GM18951 (cell line): ENCODE results near the gene GPN3.

Experiments
- POLR2A ChIP-seq: IDR thresholded peaks from 4 replicates; pipeline ENCODE4 v1.6.1; 2011; ENCODE audit warnings: mild to moderate bottlenecking; ENCODE audit not compliant: insufficient read length, insufficient read depth; ENCODE audit errors: extremely low read depth
- in situ Hi-C: fragments of 300-500 bp; cut with MboI; formaldehyde crosslinking; loops from one replicate; pipeline ENCODE4 v1.12.0; 2022; ENCODE audit warnings: low sequenced_read_pairs, mixed read lengths, inconsistent platforms; ENCODE audit not compliant: unreplicated experiment

The GPN3 gene

GRCh38 chr12:110466791-110467190 lies 1.3 kb downstream of the GPN3 start:
- no peak for TF ChIP-seq POLR2A
- in situ Hi-C loops: loop anchor here (10.0 to 25.0 kb wide), 2 partner anchors 138 to 371 kb away; partner anchors contain the start of gene CCDC63

DNA sequence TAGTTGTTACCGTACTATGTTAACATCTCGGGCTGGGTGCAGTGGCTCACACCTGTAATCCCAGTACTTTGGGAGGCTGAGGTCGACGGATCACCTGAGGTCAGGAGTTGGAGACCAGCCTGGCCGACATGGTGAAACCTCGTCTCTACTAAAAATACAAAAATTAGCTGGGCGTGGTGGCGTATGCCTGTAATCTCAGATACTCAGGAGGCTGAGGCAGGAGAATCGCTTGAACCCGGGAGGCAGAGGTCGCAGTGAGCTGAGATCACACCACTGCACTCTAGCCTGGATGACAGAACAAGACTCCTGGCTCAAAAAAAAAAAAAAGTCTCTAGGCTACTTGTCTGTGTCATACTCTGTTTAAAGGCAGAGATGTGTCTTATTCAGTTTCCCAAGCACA lies 2.3 kb downstream of the GPN3 start:
- in situ Hi-C loops: loop anchor here (10.0 to 25.0 kb wide), 2 partner anchors 139 to 372 kb away; partner anchors contain the start of gene CCDC63

DNA sequence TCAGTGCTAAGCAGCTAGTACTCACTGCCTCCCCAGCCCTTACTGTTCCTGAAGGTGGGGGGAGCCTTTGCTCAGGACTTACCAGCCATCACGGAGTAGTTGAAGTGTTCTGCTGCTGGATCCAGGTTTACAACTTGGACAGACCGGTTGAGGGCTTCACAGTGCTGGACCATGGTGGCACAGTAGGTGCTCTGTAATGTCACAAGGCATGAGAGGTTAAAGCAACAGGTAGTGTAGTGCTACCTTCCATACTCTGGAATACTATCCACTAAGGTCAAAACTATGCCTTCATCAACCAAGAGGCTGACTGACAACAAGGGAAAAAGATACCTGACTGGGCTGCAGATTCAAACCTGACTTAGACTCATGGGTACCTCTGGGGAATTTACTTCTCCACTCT lies 3.0 kb downstream of the GPN3 start:
- in situ Hi-C loops: loop anchor here (10.0 to 25.0 kb wide), 2 partner anchors 140 to 372 kb away; partner anchors contain the start of gene CCDC63
- no peak for TF ChIP-seq POLR2A

DNA sequence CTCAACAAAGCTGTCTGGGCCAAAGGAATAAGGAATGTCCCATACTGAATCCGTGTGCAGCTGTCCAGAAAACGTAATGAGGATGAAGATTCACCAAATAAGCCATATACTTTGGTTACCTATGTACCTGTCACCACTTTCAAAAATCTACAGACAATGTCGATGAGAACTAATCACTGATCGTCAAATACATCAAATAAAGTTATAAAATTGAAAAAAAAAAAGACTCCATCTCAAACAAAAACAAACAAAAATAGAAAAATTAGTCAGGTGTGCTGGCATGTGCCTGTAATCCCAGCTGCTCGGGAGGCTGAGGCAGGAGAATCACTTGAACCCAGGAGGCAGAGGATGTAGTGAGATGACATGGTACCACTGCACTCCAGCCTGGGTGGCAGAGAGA lies 6.9 kb downstream of the GPN3 start:
- in situ Hi-C loops: loop anchor here (10.0 to 25.0 kb wide), 2 partner anchors 144 to 376 kb away; partner anchors contain the start of gene CCDC63

GRCh38 chr12:110458756-110459155 lies 9.3 kb downstream of the GPN3 start:
- in situ Hi-C loops: loop anchor here (25.0 kb wide), 1 partner anchor 379 kb away; the partner anchor contains the start of gene CCDC63
- TF ChIP-seq POLR2A: no peak

DNA sequence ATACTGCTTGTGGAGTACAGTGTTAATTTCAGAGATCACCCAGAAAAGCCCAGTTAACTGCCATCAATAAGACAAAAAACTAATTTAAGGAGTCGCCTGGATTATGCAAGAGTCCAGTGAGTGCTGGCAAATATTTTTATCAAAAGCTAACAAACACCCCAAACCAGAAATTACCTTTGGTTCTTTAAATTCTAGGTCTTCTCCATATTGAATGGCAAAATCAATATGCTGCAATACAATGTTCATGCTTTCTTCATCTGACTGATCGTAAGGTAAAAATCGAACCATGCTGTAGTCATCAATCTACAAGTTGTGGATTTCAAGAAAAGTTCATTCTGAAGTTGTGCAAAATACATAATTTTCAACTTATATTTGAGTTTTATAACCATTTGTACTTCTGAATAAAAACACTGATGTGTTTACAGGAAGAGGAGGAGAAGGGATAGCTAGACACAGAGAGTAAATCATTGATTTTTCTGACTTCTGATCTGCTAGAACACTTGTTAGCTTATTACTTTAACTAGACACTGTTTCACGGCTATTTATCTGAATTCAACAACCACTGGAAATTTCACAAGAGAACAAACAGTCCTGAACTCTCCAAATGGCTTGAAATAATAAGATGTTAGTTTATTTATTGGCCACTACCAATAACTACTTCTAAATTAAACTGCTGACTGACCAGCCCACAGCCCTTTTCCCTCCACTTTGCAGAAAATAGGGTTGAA lies 14.3 kb downstream of the GPN3 start:
- in situ Hi-C loops: loop anchor here (25.0 kb wide), 1 partner anchor 384 kb away; the partner anchor contains the start of gene CCDC63

DNA sequence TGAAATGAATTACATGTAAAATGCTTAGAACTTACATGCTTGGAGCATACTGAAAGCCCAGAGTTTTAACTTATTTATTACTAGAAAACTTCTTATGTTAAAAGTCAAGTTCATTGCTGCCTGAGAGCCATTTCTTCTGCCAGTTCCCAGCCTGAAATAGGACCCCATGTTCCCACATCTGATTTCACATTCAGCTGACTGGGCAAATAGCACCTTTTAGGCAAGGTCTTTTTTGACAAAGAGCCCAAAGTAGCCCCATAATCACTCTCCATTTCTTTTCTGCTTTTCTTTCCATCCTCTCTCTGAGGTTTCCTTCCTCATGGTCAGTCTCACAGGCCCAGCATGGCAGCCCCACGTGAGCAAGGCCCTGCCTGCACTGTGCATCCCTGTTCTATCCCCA lies 16.8 kb downstream of the GPN3 start:
- no peak for TF ChIP-seq POLR2A
- in situ Hi-C loops: loop anchor here (25.0 kb wide), 1 partner anchor 386 kb away; the partner anchor contains the start of gene CCDC63

More for the DNA sequence above, 14.3 kb downstream of the GPN3 start:
- TF ChIP-seq POLR2A: no peak

DNA sequence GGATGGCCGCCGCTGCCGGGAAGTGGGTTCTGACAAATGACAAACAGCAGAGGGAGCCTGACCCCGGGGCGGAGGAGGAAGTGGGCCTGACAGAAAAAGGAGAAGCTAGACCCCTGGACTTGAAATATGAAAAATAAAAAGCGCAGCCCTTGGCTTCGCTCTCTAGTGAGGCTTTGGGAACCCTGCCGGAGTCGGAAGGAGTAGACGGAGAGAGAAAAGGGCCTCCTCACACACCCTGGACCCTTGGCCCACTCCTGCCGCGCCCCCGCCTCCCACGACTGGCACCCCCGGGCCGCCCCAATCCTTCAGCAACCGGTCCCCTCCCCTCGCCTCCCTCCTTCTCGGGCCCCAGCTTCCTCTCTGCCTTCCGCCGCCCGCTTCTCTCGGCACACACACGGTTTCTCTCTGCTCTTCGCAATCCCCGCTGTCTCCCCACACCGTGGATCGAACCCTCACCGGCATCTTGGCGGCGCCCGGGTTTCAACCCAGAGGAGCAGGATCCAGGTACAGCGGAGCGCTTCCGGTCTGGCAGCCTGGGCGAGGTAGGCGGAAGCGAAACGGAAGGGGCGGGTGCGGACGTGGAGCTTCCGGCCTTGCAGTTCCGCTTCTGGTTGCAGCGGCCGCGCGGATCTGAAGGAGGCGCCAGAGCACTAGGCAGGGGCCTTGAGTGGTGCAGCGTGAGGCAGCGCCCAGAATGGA lies 18.1 kb downstream of the GPN3 start, which contains the start of gene ARPC3:
Gene ARPC3, minus strand, starts transcription at position 539 of the 699 bp plus-strand sequence. Its CDS starts 77 bp downstream, at position 462.
- in situ Hi-C loops: loop anchor here (25.0 kb wide), 1 partner anchor 387 kb away; the partner anchor contains the start of gene CCDC63
- peak; percentile 82 for TF ChIP-seq POLR2A

- in situ Hi-C loops: no loop called here
- no peak for TF ChIP-seq POLR2A
Measured at GRCh38 chr12:110444455-110444854, 23.6 kb downstream of the GPN3 start.

- no peak for TF ChIP-seq POLR2A
- in situ Hi-C loops: no loop called here
Measured at GRCh38 chr12:110436231-110436630, 31.8 kb downstream of the GPN3 start.

GRCh38 chr12:110431957-110432587 lies 36.0 kb downstream of the GPN3 start:
- no peak for TF ChIP-seq POLR2A
- in situ Hi-C loops: no loop called here

DNA sequence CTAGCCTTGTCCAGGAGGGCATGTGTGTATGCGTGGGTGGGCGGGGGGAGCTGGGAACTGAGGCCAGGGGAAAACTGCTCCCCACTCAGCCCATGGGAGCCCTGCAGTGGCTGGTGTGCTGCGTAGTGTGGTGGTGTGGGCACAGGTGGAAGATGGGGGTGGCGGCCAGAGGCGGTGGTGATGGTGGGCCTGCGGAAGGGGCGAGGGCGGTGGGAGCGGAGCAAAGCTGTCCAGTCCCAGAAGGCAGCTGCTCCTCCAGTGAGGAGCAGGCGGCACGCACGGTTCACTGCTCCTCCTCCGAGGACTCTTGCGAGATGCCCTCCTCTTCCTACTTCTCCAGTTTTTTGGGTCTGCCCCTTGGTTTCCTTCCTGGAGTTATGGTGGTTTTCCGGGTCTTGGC lies 38.4 kb downstream of the GPN3 start:
- in situ Hi-C loops: loop anchor here (5.0 kb wide), 1 partner anchor 342 kb away; no protein-coding TSS in a partner anchor

GRCh38 chr12:110426406-110426805 lies 41.7 kb downstream of the GPN3 start:
- no peak for TF ChIP-seq POLR2A
- in situ Hi-C loops: loop anchor here (5.0 kb wide), 1 partner anchor 339 kb away; no protein-coding TSS in a partner anchor

- in situ Hi-C loops: no loop called here
- no peak for TF ChIP-seq POLR2A
Measured at GRCh38 chr12:110424237-110424636, 43.8 kb downstream of the GPN3 start.
